Ovary (tissue), 3 donors: ENCODE data around the gene ZSWIM6.

Source experiments
- POLR2A ChIP-seq: fragments of 450-650 bp; IDR thresholded peaks from one replicate; pipeline ENCODE4 v1.6.1; 2017; ENCODE audit warnings: antibody characterized with exemption, mild to moderate bottlenecking, moderate library complexity
- TF ChIP-seq, protein P1 (sequence below), 3 donors: fragments of 450-650 bp in 2 of 3; fragments of 200-600 bp in 1 of 3; IDR thresholded peaks; one replicate each; pipeline versions ENCODE4 v1.5.1 to v1.8.0; 2016 to 2022; ENCODE audit warnings: antibody characterized with exemption in 3 of 3, mild to moderate bottlenecking in 1 of 3
- donor health status: DM: no; HTN: no; CAD: no.

DNA sequence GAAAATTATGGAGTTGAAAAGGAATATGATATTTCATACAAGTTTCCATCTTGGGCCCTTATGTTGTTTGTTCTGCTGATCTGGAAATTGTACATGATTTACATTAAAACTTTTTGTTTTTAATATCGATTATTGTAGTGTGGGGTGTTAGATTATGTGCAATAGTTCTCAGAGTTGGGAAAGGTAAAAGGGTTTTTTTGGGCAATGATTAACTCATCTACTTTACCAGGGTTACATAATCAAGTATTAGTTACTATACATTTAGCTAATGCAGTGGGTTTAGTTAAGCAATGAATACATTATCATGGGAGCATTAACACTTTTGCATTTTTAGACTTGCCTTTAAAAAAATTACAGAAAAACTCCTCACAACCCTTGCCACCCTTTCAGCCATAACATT, 134.0 kb downstream of the ZSWIM6 start:
- TF ChIP-seq POLR2A: no peak
- TF ChIP-seq, protein P1, sequence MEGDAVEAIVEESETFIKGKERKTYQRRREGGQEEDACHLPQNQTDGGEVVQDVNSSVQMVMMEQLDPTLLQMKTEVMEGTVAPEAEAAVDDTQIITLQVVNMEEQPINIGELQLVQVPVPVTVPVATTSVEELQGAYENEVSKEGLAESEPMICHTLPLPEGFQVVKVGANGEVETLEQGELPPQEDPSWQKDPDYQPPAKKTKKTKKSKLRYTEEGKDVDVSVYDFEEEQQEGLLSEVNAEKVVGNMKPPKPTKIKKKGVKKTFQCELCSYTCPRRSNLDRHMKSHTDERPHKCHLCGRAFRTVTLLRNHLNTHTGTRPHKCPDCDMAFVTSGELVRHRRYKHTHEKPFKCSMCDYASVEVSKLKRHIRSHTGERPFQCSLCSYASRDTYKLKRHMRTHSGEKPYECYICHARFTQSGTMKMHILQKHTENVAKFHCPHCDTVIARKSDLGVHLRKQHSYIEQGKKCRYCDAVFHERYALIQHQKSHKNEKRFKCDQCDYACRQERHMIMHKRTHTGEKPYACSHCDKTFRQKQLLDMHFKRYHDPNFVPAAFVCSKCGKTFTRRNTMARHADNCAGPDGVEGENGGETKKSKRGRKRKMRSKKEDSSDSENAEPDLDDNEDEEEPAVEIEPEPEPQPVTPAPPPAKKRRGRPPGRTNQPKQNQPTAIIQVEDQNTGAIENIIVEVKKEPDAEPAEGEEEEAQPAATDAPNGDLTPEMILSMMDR (IDR thresholded peaks at IDR 0.05): no peak
